ENCODE measurements around the gene DTWD1. TPM values are rescaled to one million over a fixed set of nuclear protein-coding genes. Genes with fewer than 3 reads are reported as not detected.

Gene DTWD1
- total RNA-seq (2022; extraction: Qiagen RNA extraction; ENCODE audit: low read depth): 7.5 to 22.0 TPM (median 16.4 TPM) in 5 replicates

GRCh38 chr15:49620658-49621368 is at the start of gene DTWD1, which contains the start of gene FAM227B:
DTWD1 (plus strand) TSS chr15:49621048; CDS start chr15:49625168, 4,120 bp downstream.
FAM227B (minus strand) TSS chr15:49620818; CDS start chr15:49615171, 5,647 bp downstream.

Other genes with a start within 250 kb of the DTWD1 start
- gene FGF7, start 197.8 kb upstream of the DTWD1 start, total RNA-seq (2022; extraction: Qiagen RNA extraction; ENCODE audit: low read depth): not detected in 5 replicates
- 0.94 to 1.6 TPM (median 1.2 TPM) in 5 replicates for gene FAM227B, start 230 bp upstream of the DTWD1 start, total RNA-seq (2022; extraction: Qiagen RNA extraction; ENCODE audit: low read depth)